ENCODE measurements around the gene PTS.

PTS gene

DNA sequence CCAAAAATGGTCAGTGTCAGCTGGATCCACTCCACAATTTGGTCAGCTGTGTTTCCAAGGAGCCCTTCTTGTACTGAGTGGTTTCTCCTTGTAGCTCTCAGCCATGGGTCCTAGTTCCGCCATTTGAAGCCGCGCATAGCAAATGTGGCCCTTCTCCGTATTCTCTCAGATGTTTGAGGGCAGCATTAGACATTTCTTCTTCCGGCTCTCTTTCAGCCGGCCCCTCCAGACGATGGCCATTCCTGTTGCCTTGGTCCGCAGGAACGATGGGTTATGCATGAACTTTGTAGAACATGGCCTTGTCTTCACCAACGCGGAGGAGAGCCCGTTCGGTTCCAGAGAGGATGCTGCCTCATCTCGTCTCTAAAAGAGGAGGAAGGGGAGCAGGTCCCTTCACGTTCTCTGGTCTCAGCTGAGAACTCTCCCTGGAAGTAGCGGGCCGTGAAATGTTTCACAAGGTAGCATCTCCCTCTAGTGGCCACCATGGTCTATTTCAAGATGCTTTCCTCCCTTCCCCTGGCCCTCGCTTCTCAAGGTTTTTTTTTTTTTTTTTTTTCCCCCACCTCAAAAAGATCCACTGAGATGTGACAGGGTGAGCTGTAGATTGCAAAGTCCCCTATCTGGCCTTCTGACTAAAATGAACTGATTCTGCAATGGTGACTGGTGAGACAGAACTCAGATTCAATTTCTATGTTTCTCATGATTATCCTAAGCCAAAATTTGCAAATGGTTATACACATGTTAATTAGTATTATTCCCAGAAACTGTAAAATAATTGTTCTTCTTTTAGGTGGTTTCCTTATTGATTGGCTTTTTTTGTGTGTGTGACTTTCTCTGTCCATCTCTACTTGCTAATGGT, 54.3 kb downstream of the PTS start:
- TF ChIP-seq, protein P1, sequence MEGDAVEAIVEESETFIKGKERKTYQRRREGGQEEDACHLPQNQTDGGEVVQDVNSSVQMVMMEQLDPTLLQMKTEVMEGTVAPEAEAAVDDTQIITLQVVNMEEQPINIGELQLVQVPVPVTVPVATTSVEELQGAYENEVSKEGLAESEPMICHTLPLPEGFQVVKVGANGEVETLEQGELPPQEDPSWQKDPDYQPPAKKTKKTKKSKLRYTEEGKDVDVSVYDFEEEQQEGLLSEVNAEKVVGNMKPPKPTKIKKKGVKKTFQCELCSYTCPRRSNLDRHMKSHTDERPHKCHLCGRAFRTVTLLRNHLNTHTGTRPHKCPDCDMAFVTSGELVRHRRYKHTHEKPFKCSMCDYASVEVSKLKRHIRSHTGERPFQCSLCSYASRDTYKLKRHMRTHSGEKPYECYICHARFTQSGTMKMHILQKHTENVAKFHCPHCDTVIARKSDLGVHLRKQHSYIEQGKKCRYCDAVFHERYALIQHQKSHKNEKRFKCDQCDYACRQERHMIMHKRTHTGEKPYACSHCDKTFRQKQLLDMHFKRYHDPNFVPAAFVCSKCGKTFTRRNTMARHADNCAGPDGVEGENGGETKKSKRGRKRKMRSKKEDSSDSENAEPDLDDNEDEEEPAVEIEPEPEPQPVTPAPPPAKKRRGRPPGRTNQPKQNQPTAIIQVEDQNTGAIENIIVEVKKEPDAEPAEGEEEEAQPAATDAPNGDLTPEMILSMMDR (IDR thresholded peaks at IDR 0.05; ENCODE audit: low read depth, low read length, missing control alignments), result peak; percentile 85
- DNase-seq, result peak; percentile 78
- H3K36me3 ChIP-seq (replicated peaks), result no peaks in the 10 kb centered on the region
- H3K4me3 ChIP-seq (ENCODE audit: low read depth, low read length), result peak overlapping the region; percentile 57
- no peaks in the 10 kb centered on the region for H3K27me3 ChIP-seq (replicated peaks)
- no peak overlapping the region for H3K27ac ChIP-seq
- in situ Hi-C loops (cut with HindIII; ENCODE audit: low pct_ligation_motif_present, low sequenced_read_pairs), result no loop called here

DNA sequence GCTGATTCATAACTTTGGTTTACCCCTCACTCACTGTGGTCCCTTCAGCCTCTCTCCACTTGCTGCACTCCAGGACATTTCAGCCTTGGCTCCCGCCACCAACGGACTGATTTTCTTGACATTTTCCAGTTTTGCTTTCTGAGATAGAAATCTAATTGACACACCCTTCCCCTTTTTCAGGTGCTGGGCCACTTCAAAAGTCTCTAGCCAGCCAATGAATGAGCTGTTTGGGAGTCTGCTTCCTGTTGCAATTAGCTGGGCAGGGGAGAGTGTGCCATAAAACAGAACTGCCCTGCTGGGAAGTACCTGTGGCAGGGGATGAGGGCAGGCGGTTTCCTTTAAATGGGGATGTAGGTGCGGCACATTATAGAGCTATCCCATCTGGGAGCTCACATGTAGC, 55.5 kb downstream of the PTS start:
- Histone ChIP-seq H3K4me3 (ENCODE audit: low read depth, low read length) (no peak overlapping the region), H3K27ac (no peak overlapping the region), H3K27me3 (replicated peaks) (no peaks in the 10 kb centered on the region), H3K36me3 (replicated peaks) (no peaks in the 10 kb centered on the region)
- DNase-seq, result no peak
- in situ Hi-C loops (cut with HindIII; ENCODE audit: low pct_ligation_motif_present, low sequenced_read_pairs), result no loop called here
- TF ChIP-seq, protein P1 (IDR thresholded peaks at IDR 0.05; ENCODE audit: low read depth, low read length, missing control alignments), result no peak
